ENCODE data around the gene HMGB4.

Gene HMGB4, protein sequence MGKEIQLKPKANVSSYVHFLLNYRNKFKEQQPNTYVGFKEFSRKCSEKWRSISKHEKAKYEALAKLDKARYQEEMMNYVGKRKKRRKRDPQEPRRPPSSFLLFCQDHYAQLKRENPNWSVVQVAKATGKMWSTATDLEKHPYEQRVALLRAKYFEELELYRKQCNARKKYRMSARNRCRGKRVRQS

DNA sequence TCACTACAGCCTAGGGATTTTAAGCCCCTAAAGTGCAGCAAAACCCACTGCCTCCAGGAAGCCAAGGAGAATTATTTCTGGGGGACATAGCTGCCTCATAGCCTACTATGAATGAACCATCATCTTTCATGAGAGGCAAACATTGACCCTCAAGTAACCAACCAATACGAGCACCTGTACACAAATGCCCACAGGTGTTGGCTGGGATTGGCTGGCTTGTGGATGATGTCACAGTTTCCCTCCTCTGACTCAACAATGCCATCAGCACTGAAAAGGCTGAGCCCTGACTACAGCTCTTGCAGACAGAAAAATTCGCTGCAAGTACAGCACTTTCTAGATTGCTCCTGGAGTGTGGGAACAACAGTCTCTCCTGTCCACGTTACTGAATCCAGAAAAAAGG, at the start of gene HMGB4:
Gene HMGB4, plus strand, starts transcription at position 301 of the 400 bp plus-strand sequence. CDS start 113 bp downstream, outside the sequence.
- DNase-seq = no peak

DNA sequence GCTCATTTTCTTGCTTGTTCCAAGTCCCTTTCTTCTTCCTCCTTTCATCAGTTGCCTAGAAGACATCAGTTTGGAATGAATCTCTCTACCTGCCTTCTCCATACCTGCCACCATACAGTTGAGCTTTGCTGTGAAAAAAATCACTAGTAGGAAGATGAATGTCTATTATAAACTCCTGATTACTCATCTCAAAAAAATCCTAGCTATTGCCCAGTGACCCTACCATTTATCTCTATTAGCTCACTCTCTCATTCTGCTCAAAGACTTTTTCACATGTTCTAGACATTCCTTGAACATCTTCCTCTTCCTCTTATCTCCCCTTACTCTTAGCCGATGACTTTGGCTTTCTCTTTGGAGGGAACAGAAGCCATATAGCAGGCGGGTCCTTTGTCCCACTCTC, 49.7 kb upstream of the HMGB4 start:
- no peak for DNase-seq

DNA sequence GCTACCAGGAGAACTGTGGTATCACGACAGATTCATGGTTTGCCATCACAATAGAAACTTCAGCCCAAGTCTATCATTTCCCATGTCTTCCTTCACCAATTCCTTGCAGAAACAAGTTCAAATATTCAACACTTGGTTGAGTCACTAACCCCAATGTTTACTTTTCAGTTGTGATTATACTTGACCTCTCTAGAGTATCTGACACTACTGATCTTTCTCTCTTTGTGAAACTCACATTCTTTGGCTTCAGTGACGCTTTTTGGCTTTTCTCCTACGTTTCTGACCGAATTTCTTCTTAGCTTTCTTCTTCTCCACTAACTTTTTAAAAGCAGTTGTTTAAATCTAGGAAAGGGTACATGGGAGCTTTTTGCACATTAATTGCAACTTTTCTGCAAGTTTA, 48.8 kb upstream of the HMGB4 start:
- no peak for DNase-seq

DNA sequence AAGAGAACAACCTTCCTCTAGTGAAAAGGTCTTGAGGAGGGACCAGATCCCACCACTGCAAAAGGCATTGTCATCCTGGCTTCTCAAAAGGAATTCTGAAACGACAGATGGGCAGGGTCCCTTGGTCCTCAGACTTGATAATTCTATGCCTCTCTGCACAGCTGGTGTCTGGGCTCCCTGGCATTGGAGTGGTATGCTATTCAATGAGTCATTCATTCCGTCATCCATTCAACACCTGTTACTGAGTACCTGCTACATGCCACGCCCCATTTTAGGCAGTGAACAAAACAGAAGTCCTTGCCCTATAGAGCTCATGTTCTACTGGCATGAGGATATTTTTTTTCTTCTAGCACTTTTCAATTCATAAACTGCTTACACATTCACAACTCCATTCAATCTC, 45.8 kb upstream of the HMGB4 start:
- no peak for DNase-seq

DNA sequence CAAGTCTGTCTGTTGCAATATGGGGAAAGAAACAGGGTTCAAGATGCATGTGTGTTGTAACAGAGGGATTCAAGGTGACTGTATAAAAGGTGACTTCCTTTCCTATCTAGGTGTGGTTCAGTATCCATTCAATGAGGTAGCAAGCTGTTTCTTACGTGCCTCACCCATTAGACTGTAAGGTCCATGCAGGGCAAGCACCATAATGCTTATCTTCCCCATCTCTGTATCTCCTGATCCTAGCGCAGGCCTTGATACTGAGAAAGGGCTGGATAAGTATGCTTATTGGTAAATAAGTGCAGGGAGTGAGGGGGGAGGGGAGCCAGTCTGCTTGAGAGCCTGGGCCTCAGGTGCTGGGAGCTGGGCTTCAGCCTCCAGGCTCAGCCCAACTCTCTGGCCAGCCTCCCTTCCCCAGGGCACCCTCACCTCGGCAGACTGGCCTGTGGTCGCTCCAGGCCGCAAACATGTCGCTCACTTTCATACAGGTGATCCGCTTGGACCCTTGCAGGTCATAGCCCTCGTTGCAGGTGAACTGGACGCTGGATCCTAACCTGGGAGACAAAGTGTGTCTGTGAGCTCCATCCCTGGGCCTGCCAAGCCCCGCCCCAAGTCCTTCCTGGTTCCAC, 44.5 kb upstream of the HMGB4 start:
- DNase-seq = no peak

DNA sequence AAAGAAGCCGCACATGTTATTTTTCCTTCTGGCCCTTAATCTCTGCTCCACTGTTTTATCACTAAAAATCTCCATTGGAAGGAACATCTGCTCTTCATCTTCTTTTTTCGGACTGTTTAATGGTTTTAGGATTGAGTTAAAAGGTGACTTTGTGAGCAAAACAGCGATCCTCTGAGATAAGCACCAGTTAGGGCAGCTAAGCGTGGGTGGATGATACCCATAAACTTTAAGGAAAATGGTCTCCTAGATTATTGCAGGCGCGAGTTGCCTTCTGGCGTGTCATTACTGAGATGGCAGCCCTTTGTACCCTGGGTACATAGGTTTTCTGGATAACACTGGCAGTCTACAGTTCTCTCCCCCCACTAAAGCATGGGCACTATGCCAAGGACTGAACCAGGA, 44.0 kb upstream of the HMGB4 start:
- no peak for DNase-seq

DNA sequence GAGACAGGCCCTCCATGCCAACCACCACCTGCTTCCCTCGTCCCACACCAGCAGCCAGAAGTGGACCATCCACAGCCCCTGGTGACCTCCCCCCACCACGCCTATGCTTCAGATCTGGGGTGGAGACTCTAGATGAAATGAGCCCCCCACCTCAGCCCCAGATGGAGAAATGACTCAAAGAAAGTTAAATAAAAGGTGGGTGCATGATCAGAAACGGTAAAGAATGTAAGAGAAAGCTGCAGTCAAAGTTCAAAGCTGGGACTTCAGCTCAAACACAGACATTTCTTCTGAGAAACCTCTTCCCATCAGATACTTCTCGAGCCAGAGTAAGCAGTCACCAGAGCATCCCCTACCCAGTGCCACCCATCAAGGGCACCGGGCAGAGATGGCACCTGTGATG, 43.1 kb upstream of the HMGB4 start:
- no peak for DNase-seq

DNA sequence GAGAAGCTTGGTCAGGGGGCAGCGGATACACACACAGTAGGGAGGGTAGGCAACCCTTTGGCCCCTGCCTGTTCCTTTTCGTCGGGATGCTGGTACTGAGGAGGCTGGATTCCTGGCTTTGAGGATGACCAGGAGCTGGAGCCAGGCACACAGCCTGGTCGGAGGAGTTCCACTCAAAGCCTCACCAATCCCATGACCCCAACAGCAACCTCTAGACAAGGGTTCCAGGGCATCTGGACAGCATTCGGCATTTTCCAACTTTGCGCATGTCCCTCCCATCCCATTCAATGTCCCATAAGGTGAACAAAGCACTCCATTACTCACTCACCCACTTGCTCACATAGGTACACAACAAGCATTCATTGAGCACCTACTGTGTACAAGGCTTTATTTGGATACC, 42.6 kb upstream of the HMGB4 start:
- no peak for DNase-seq

DNA sequence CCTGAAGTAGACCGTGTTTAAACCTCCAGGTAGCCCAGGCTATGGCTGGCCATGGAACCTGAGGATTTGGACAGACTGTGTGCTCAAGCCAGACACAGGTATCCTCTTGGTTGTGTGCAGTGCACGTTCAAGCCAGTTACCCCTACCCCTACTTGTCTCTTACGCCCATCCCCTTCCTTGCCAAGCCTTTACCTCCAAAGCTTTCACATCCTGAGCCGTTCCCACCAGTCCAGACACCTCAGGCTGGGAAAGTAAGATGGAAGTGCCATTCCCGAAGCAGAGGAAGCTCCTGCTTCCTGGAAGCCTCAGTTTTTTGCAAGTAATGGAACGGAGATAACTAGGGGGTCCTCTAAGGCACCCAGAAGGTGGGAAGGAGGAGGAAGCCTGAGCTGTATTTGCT, 41.5 kb upstream of the HMGB4 start:
- no peak for DNase-seq

DNA sequence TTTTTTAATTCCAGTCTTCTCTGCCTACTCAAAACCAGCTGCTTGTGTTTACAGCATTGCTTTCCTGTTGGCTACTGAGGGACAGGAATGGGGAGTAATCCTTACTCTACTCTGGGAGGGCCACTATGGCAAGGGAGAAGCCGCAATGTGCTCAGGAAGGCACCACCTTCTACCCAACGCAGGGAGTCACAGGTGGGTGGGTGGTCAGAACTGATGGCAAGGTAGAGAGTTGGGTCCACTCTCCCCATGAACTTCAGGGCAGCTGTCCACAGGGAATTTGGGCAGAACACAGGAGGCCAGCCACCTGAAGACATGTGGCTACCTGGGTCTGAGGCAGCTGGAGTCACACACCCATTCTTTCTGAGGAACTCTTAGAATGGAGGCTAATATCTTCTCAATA, 40.5 kb upstream of the HMGB4 start:
- no peak for DNase-seq

DNA sequence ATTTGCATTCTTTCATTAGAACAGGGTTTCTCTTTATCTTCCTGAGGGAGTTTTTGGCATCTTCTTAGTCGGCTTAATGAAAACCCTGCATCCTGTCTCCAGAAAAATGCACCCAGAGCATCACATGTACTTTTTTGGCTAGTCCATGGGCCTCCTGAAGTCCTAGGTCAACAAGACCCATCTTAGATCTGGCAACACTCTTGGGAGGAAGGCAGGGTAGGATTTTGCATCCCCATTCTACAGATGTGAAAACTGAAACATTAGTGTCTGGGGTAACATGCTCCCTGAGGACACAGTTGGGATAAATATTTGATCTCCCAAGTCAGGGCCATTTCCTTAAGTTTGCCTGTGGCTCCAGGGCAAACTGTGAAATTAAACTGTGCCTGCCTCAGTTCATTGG, 40.0 kb upstream of the HMGB4 start:
- no peak for DNase-seq

DNA sequence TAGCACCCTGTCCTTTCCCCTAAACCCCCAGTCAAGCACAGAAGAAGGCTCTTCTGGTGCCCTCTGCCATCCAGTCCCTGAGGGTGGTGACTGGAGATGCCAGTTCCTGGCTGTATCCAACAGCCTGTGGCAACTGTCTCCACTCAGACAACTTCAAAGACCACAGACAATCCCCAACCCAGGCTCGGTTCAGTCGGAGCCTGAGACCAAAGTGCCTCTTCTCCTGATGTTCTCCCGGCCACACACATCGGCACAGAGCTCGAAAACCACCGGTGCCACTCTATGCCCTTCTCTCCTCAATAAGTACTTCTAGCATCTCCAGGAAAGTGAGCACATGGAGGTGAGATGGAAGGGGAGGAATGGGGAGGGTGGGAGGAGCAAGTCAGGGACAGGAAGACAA, 39.6 kb upstream of the HMGB4 start:
- DNase-seq = no peak

DNA sequence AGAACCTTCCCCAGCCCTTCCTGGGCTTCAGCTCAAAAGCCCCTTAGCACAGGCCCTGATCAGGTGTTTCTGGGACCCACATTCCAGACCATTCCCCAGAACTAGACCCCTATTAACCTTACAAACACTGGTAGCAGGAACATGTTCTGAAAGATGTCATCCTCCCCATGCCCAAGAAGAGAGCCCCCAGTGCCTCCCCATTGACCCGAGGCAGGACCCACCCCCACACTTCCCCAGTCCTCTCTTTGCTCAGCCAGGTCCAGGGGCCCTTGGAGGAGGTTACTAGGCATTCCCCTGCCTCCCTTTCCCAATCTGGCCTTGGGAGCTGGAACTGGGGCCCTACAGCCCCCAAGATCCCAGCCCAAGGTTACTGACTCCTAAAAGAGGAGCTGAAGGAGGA, 38.9 kb upstream of the HMGB4 start:
- DNase-seq = no peak

DNA sequence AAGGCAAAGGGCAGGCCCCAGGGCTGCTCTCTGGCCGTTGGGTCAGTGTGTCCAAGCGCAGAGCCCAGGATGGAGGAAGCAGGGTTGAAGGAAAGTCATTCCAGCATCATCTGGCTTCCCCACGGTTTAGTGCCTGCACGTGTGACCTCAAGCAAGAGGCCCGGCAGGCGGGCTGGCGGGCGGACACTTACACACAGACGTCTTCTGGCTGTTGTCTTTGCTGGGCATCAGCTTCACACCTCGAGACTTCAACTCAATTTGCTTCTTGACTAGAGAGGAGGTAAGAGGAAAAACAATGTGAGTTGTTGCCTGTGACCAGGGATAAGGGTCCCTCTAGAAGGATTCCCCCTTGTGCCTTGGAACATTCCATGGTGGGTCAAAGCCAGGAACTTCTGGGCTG, 38.4 kb upstream of the HMGB4 start:
- DNase-seq = no peak

DNA sequence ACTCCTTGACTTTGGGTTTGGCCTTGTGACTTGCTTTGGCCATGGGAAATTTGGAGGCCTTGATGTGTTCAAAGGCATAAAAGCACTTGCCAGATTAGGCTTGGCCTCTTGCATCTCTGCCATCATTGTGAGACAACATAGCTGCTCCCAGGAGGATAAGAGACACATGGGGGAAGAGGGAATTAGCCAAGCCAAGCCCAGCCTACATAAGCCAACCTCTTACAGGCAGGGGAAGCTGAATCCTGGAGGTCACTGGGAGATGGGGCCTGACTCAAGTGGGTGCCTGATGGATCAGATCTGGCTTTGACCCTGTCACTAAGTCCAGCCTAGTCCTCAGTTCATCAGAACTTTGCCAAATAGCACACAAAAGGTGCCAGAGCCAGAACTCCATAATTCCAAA, 37.6 kb upstream of the HMGB4 start:
- DNase-seq = no peak

DNA sequence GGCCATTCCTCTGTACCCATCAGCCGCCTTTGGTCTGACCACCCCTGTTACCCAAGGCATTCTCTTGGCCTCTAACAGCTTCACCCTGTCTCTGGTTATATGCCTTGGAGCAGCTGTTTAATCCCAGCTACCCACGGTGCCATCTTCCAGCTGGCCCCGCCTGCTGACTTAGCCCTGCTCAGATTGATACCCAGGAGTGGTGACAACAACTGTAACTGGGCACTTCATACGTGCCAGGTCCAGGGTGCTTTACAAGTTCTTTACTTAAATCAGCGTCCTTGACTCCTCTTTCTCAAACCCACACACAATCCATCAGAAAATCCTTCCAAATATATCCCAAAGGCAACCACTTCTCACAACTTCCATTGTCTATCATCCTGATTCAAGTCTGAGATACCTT, 37.2 kb upstream of the HMGB4 start:
- DNase-seq = no peak

DNA sequence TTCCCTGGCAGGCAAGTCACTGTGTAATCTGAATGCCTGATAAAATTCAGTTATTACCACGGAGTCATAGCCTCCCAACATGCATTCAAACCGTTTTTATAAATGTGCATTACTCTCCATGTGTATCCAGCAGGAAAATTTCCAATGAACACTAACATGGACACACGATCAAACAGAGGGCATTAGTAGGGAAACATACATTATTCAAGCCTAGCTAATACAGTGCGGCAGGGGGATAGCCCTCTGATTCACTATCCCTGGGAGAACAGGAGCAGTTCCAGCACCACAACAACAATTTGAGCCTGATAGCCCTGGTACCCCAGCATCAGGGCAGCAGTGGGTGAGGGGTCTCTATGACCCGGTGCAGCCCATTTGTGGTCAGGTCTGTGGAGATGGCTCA, 35.8 kb upstream of the HMGB4 start:
- no peak for DNase-seq

DNA sequence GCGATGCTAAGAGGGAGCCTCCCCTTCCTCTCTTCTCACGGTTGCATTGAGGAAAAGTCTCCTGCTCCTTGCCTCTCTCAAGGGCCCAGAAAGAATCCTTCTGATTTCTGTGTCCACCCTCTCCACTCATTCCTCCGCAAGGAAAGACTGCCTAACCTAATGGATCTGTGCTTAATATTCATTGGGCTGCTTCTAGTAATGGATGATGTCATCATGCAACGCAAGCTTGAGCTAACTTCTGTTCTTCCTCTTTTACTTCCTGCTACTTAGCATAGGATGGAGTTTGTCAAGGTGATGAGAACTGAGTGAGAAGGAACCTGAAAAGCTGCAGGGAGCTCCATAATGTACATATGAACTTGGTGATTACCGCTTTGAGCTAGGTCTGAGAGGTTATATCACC, 35.2 kb upstream of the HMGB4 start:
- no peak for DNase-seq

DNA sequence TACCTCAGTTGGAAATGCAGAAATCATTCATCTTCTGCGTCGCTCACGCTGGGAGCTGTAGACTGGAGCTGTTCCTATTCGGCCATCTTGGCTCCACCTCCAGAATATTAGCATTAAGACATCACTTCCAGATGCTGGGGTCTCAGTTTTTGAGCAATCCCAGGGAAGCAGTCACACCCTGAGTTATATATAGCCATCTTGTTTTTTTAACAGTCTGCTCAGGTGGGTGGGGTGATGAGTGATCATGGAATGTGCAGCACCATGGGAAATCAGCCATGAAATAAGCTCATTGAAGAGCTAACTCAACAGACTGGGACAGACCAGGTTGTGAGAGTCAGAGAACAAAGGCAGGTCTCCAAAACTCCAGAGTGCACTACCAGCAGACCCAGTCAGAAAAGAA, 27.0 kb upstream of the HMGB4 start:
- no peak for DNase-seq

DNA sequence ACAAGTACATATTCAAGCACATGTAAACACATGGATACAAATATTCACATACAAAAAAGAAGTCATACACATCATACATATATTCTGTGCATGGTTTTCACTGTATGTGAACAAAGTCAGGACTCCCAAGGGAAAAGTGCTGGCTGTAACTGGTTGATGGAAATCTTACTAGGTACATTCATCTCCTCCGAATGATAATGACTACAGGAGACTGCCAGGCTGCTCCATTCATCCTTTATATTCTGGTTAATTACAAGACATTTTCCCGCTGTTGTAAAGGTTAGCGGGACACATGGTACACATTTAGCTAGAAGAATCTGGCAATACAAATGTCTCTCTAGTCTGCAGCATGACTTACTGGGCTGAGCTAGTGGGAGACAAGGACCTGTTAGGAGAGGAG, 26.2 kb upstream of the HMGB4 start:
- DNase-seq = no peak

DNA sequence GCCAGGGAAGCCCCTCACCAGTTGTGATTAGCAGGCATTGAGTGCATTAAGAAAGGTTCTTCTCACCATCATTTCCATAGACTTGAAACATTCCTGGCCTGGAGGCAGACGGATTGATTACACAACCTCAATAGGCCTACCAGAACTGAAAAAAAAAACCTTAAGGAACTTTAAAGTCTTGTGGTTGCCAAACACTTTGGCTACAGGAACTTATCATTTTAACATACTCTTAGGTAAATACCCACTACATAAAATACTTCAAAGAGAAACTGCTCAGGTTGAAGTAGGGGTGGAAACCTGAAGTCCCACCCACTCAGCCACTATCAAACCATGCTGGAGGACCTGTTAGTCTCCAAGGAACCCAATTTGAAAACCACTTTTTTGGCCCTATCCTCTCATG, 22.4 kb upstream of the HMGB4 start:
- DNase-seq = no peak

DNA sequence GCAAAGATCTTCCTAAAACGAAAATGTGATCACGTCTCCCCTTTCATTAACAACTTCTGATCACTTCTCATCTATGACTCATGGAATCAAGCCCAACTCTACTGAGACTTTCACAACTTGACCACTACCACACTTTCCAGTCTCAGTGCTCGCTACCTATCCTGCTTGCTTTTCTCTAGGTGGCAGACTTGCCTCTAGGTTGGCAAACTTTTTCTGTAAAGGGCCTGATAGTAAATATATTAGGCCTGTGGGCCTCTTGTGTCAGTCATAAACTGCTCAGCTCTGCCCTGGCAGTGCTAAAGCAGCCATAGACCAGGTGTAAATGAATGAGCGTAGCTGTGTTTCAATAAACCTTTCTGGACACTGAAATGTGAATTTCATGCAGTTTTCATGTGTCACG, 21.5 kb upstream of the HMGB4 start:
- DNase-seq = no peak

DNA sequence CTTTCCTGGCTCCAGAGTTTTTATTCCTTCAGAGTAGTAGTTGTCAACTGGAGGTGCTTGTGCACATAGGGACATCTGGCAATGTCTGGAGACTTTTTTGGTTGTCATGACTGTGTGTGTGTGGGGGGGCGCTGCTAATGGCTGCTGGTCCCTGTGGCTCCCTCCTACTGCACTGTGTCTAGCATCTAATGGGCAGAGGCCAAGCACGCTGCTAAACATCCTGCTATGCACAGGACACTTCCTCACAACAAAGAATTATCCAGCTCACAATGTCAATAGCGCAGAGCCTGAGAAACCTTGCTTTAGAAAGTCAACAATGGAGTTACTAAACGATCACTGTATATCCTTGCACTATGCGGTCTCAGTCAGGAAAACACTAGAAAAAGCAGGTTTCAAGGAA, 19.7 kb upstream of the HMGB4 start:
- DNase-seq = no peak

DNA sequence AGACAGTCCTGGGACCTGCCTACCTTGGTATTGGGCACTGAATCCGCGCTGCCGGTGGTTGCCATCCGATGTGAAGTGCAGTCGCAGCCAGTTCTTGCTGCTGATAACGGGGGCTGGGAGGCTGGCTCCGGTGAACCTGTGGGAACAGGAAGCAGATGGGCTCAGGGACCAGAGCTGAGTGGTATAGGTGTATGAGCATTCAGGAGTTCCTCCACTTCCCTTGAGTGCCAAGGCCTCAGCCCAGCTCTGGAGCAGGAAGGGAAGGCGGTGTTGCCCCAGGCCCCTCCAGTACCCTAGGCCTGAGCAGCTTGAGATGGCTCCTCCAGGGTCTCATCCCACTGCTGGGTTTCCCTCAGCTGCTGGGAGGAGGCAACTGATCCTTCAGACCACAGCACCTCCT, 17.0 kb upstream of the HMGB4 start:
- no peak for DNase-seq

DNA sequence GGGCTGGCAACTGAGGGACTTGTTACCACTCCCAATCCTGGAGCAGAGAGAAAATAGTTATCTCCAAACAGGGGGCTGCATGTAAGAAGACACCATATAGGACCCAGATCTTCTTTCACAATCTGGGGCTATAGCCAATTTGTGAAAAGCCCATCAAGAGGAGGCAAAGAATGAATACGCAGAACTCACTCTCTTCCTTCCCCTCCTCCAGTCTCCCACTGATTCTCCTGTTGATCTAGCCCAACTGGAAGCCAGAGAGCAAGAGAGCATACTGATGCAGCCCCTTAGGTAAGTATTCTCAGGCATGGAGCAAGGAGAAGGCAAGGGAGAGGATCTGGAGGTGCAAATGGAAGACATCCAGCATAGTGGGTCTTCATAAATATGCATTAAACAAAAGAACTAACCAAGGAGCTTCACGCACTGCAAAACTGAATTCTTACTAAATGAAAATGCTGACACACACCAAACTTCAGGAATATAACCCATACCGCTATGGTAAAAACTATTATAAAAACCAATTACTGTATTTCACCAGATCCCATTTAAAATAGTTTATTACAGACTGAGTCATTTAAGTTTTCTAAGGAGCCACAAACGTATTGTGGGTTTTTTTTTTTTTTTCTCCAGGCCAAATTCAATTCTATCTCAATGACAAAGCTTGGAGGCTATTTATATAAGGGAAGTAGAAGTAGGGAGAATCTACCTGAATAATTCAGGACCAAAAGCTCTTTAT, 15.5 kb upstream of the HMGB4 start:
- no peak for DNase-seq
